Left renal cortex interstitium (tissue), 4 donors: ENCODE measurements around the gene CSF2RB. TPM values are rescaled to one million over a fixed set of nuclear protein-coding genes. Genes with fewer than 3 reads are reported as not detected.
"Not testable (repeated sequence)": the region's sequence is repeated elsewhere in the genome, so short reads cannot be mapped to it uniquely, and the experiment has no call there.

Experiments used
- DNase-seq, 4 donors: peaks; one replicate each; pipeline ENCODE4 v3.0.0-alpha.2; 2013; ENCODE audit warnings: low read depth in 4 of 4, low spot score in 2 of 4, missing footprints in 1 of 4
- polyA plus RNA-seq, 4 donors: library from polyadenylated mRNA; unstranded; fragments of 120-200 nt; gene quantifications; one replicate each; pipeline ENCODE4 v1.2.1, GENCODE V29; 2013; ENCODE audit not compliant: insufficient read length in 4 of 4

The CSF2RB gene
- polyA plus RNA-seq, 4 donors = 2.2 to 2.9 (median 2.7) TPM

- DNase-seq = no peak
Observed at GRCh38 chr22:36961626-36962025, 48.2 kb downstream of the CSF2RB start.

GRCh38 chr22:36963302-36963701 lies 49.9 kb downstream of the CSF2RB start:
- no peak for DNase-seq

- DNase-seq = no peak
Observed at GRCh38 chr22:36964106-36964505, 50.7 kb downstream of the CSF2RB start.

- no peak for DNase-seq
Observed at GRCh38 chr22:36965696-36966095, 52.3 kb downstream of the CSF2RB start.

- DNase-seq = no peak
Observed at GRCh38 chr22:36966851-36967540, 53.6 kb downstream of the CSF2RB start.

- no peak for DNase-seq
Observed at GRCh38 chr22:36968249-36968964, 55.0 kb downstream of the CSF2RB start.

- DNase-seq = no peak
Observed at GRCh38 chr22:36971341-36972125, 58.1 kb downstream of the CSF2RB start.

- no peak for DNase-seq
Observed at GRCh38 chr22:36976606-36977005, 63.2 kb downstream of the CSF2RB start.

GRCh38 chr22:36977401-36977861 lies 64.0 kb downstream of the CSF2RB start:
- DNase-seq = no peak

- DNase-seq = peak; percentile 39 to 85 (median 62)
Observed at GRCh38 chr22:36977947-36978660, 64.7 kb downstream of the CSF2RB start.

- no peak for DNase-seq
Observed at GRCh38 chr22:36979016-36979910, 65.8 kb downstream of the CSF2RB start.

GRCh38 chr22:36981247-36981775 lies 67.9 kb downstream of the CSF2RB start:
- DNase-seq = no peak

GRCh38 chr22:36982136-36982535 lies 68.7 kb downstream of the CSF2RB start:
- DNase-seq = no peak

- DNase-seq = no peak
Observed at GRCh38 chr22:36985211-36985889, 71.9 kb downstream of the CSF2RB start.

- no peak for DNase-seq
Observed at GRCh38 chr22:36986242-36986821, 72.9 kb downstream of the CSF2RB start.

- no peak for DNase-seq
Observed at GRCh38 chr22:36988075-36988832, 74.8 kb downstream of the CSF2RB start.

GRCh38 chr22:36989012-36989411 lies 75.6 kb downstream of the CSF2RB start:
- DNase-seq = not testable (repeated sequence)
